HG02798 (cell line): ENCODE measurements around the gene SEMA5A.

Experiments used
- ATAC-seq: cut with Tn5 transposase; IDR thresholded peaks from one replicate; pipeline ENCODE4 v1.9.1; 2021; ENCODE audit warnings: mild to moderate bottlenecking; ENCODE audit not compliant: unreplicated experiment, poor library complexity

The SEMA5A gene

DNA sequence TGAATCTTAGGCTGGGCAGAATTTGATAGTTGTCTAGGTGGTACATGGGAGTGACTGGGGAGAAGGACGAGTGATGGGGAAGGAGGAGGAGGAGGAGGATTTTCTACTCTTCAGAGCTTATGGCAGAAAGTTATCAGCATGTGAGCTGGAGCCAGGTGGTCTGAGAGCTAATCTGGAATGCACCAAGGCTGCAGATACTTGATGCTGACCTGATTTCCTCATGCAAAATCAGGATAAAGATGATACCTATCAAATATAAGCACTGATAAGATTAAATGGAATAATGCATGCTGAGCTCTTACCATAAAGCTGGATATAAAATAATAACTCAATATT is 250.4 kb downstream of the SEMA5A start:
- ATAC-seq: no peak

DNA sequence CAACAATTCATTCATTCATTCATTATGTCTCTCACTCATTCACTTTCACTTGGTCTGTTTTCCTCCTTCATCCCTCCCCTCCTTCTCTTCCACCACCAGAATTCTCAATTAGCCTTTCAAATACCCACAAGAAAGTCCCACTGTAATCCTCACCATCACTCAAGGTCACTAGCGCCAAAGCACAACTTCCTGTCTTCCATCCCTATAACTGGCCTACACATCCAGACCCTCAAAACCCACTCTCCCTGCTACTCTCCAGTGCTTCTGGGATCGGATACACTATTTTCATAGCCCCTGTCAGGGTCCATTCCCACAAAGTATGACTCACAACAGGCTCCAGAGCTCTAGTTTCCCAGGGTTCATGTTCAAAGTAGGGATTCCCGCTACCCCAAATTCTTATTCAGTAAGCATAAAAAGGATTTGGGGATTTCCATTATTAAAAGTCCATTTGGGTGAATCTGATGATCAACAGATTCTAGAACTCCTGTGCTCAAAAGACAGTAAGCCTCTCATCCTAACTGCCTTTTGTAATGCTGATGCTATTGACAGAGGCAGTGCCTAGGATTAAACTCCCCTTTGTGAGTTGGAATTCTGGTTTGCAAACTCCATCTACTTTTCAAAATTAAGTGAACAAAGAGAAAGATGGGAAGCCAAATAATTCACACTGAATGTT is 250.9 kb downstream of the SEMA5A start:
- no peak for ATAC-seq

DNA sequence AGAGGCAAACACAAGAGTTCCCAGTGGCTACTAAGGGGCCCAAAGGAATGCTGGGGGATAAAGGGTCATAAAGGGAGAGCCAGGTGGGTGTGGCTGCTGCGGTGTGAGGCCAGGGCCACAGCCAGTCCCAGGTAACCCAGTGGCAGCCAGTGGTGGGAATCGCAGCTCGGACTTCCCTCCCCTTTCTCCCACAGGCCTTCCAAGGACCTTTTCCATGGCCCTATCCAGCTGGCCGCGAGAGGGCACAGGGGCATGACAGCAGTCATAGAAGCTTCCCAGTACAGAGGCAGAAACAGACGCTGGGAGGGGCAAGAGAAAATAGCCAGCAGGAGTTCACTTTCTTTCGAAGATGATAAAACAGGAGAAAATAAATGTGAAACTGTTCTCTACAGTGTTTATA is 257.6 kb downstream of the SEMA5A start:
- no peak for ATAC-seq

DNA sequence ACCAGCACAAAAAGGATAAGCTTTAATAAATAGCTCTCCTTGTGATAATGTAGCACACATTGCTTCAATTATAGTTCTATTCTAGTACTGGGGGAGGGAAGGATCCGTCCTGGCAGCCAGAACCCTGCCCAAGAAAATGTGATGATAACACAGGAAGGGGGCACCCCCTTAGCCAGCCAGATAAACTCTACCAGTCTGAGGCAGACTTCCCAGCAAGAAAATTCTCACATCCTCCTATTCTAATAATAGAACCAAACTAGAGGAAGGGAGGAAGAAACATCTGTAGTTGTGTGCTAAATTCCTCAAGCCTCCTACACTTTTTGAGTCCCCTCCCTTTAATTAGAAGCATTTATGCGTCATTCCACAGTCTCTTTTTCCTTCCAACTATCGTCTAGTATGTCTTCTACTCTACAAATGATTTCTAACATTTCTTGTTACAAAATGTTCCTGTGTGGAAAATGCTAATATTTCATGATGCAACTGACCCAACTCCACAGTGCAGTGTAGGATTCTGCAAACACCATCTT is 261.0 kb downstream of the SEMA5A start:
- ATAC-seq: no peak

DNA sequence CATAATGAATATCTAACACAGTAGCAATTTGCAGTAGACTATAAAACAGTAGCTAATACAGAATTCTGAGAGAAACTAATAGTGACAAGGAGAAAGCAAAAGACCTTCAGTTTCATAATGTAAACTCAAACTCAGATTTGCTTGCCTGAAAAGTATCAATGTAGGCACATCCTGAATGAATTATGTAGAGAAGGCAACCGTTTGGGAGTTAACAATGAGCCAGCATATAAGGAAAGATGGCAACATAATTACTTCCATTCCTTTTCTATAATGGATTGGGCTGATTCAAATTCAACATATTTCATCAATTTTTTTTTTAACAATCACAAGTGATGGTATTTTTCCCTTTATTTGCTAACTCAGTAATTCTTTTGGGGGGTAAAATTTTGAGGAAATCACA is 261.6 kb downstream of the SEMA5A start:
- no peak for ATAC-seq

DNA sequence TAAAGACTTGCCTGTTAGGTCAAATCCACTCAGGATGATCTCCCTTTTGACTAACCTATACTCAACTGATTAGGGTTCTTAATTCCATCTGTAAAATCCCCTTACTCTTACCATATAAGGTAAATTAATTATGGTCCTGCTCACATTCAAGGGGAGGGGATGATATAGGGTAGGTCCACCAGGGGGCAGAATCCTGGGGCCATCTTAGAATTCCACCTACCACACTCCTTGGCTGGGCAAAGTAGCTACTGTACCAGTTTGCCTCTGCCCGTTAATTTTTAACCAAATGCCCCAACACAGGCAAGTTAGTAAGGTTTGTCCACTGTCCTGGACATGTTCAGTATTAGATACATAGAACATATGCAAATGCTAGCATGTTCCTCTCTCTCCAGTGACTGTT is 262.4 kb downstream of the SEMA5A start:
- no peak for ATAC-seq

DNA sequence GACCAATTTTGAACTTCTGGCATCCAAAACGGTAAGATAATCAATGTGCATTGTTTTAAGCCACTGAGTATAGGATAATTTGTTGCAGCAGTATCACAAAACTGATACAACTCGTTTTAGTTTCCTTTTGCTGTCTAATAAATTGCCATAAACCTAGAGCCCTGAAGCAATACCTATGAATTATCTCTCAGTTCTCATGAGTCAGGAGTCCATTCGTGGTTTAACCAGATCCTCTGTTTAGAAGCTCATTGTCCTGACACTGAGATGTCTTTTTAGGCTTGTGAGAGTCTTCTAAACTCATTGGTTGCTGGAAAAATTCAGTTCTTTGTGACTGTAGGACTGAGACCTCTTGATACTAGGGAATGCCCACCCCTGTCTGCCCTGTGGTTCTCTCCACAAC is 262.9 kb downstream of the SEMA5A start:
- ATAC-seq: no peak

DNA sequence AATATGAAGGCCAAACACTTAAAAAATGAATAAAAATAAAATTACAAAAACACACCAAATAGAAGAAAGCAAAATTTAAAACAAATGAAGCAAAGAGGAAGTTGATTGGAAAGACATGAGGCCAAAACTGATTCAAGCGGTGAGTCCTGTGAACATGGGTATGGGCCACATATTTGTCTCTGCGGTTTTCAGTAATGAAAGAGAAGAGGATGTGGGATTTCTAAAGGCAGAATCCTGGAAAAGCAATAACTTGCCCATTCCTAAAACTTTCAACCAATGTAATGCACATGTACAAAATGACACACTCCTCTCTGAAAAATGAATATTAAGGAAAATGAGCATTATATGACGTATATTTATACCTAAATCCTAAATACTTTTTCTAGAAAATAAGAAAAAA is 263.7 kb downstream of the SEMA5A start:
- ATAC-seq: no peak

DNA sequence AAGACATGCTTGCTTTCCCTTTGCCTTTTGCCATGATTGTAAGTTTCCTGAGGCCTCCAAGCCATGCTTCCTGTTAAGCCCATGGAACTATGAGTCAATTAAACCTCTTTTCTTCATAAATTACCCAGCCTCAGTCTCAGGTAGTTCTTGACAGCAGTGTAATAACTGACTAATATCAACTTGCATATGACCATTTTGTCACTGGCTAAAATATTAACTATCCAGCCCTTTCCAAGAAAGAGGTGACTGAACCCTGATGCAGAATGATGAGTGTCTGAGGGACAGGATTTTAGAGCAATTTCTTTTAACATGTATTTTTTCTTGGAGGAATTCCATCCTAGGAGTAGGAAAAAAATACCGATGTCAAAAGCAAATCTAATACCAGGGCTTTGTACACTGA is 266.1 kb downstream of the SEMA5A start:
- no peak for ATAC-seq

DNA sequence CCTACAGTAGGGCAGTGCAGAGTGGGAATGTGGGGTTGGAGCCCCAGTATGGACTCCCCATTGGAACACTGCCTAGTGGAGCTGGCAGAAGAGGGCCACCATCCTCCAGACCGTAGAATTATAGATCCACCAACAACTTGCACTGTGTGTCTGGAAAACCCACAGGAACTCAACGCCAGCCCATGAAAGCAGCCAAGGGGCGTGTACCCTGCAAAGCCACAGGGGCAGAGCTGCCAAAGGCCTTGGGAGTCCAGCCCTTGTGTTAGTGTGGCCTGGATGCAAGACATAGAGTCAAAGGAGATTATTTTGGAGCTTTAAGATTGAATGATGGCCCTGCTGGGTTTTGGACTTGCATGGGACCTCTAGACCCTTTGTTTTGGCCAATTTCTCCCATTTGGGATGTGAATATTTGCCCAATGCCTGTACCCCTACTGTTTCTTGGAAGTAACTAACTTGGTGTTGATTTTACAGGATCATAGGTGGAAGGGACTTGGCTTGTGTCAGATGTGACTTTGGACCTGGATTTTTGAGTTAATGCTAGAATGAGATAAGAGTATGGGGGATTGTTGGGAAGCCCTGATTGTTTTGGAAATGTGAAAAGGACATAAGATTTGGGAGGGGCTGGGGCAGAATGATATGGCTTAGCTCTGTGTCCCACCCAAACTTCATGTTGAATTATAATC is 266.8 kb downstream of the SEMA5A start:
- no peak for ATAC-seq

DNA sequence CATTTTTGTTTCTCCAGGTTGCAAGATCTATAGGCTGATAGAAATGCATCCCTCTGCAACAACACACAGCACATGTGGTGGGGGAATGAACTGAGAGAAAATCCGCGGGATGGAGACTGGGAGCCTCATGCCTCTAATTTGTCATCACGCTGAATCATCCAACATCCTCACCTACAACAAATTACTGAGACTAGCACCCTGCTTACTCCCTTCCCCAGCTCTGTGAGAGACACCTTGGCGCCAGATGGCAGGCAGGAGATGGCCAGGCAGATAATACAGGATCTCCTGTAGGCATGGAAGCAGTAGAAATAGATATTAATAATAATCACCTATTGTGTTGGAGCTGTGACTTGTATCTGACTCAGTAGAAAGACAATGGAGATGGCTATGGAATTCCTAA is 276.9 kb downstream of the SEMA5A start:
- no peak for ATAC-seq

DNA sequence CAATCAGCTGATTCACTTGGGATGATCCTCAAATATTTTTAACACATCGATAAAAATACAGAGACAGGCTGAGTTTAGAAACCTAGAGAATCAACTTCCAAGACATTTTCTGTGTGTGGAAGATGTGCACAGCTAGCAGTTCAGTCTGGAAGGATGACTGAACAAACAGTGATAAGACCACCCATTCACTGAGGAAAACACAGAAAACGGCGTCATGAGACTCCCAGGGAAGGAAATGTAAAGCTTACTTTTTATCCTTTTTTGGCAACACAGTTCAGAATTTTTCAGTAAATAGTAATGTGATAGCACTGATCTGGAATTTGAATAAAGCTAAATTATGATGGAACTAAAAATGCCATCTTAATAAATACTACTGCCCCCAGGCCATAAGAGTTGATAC is 277.6 kb downstream of the SEMA5A start:
- no peak for ATAC-seq

DNA sequence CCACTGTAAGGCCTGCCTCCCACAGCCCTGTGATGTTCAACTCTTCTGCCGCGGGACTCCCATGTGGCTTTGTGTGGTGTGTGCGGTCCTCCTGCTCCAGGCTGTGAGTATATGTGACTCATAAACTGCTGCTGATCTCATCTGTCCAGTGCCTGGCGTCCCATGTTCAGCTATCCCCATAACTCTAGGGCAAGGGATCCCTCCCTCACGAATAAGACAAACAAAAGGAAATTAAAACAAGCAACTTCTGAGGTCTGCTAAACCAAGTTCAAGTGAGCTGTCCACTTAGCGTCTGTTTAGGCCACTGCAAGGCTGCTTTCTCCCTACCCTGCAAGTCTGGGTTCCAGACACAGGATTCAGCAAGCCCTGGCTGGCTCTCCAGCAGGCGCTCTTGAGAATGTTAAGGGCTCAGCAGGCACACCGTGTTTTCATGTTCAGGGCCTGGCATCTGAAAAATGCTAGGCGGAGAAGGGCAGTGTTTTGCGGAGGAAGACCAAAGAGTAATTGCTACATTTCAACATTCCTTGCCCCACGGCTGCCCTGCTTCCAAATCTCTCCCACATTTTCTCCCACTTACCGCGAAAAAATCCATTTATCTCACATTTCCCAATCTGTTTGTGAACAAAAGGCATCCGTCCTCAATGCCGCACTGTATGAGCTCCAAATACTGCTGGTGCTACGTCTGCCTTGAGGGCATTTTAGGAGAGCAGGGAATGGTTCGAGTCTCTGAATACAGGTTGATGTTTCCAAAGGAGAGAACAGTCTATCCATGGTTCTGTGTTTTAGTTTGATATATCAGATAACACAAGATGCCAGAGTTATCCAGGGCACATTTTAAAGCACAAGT is 280.2 kb downstream of the SEMA5A start:
- no peak for ATAC-seq

DNA sequence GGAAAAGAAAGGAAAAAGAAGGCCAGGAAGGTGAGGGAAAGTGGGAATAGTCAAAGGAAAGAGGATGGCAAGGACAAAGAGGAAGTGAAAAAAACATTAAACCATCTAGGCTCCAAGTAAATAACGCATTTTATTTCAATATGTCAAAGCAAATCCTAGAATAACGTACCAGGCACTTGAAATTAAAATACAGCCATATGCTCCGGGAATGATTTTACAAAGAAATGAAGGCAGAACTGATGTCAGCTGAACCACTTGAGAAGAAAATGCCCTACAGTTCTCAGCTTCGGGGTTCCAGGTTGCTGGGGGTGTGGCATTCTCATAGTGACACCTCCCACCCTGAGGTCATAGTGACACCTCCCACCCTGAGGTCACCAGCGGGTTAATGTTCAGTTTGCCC is 281.6 kb downstream of the SEMA5A start:
- ATAC-seq: no peak

DNA sequence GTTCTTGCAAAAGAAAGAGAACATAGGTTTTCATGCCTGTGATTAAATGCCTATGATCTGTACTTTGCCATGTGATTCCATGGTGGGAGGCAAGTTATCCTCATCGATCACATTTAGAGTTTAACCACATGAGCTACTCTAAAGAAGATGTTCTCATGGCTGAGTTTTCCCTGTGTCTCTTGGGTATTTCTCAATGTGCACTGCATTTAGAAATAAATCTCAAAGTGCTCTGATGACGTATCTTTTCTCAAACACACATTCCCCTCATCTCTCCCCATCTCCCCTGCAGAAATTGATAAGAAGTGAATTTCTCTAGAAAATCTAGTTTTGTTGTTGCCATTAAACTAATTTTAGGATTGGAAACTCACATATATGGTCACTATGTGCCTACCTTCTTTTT is 282.2 kb downstream of the SEMA5A start:
- ATAC-seq: no peak

DNA sequence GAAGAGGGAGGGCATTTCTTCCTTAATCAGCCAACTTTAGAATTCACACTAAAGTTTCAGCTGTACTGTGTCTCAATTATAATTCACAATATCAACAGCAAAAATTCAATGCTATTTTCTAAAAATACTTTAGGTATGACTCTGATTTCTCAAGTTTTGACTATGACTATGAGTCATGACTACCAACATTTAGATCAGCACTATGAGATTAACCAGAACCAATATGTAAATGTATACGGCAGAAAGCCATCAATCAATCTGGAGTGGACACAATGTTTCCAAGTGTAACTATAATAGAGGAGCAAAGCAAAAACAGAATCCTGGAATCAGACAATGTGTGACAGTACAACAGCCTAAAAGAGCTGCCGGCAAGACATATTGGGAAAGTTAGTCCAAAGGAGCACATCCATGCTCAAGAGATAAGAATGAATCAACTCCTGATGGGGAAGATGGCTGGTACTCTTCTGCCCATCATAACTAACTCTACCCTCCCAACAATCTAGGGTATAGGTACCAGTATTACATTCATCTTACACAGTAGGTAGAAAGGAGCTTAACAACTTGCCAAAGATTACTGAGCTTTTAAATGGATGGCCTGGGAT is 294.4 kb downstream of the SEMA5A start:
- no peak for ATAC-seq

DNA sequence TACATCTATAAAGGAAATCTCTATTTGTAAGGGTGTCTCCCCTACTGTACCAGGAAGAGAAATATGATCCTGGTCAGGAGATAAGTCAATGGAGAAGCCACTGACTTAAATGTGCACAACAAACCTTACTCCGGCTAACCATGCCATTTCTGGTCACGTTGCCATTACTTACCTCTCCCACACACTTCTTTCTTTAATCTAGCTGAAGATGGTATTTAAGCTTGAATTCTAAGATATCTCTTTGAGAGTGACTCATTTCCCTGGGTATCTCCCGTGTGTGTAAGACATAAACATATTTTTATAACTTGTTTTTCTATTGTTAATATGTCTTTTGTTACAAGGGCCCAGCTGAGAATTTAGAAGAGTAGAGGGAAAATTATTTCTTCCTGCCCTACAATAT is 296.6 kb downstream of the SEMA5A start:
- ATAC-seq: no peak

DNA sequence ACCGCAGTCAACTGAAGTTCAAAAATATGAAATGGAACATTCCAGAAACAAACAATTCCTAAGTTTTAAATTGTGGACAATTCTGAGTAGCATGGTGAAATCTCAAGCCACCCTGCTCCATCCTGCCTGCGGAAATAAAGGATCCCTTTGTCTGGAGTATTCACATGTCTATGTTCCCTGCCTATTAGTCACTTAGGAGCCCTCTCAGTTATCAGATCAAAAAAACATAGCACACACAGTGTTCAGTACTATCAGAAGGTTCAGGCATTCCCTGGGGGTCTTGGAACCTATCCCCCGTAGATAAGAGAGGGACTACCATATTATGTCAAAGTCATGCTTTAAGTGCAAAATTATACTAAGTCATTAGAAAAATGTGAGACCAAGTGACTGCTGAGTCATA is 300.8 kb downstream of the SEMA5A start:
- no peak for ATAC-seq

DNA sequence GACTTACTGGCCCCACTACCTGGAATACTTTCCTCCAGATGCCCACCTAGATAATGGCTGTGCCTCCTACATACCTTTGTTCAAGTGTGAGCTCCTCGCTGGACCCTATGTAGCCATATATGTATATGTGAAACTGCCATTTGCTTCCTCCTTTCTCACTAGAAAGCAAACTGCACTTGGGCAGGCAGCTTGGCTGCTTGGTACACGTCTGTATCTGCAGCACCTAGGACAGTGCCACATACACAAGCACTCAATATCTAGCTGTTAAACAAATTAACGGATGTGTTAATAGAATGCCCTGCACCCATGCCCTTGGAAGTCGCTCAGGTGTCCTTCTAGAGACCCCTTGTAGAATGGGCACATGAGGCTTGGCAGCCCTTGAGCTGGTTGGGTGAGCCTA is 301.5 kb downstream of the SEMA5A start:
- no peak for ATAC-seq

DNA sequence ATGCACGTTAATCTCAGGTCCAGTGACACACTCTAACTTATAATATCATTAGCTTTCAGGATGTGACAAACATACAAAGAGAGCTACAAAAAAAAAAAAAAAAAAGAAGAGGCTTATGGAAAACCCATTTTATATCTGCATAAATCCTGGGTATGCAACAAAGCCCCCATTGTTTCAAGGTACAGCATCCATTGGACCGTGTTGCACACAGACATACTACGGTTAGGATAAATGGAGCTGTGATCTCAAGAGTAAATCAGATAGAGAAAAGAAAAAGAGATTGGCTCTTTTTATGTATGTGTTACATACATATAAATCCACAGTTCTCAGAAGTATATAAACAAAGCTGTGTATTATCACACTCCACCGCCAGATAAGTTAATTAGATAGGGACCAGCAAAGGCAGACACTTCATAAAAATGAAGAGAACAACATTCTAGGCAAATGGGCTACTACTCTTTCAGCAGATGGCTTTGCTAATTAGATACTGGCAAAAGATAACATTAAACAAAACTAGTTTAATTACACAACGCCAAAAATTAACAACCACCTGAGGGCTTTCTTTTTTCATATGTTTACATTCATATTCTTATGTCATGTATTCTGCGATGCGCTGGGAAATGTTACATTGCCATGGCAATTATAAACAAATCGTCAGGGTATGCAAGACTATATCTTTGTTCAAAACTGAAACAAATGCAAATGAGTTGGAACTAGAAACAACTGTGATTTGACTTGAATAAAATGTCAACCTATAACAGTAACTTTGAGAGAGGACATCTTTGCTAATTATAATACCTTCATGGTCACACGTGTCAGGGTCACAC is 304.2 kb downstream of the SEMA5A start:
- ATAC-seq: no peak
